SIG-M5 treated with dmso at 0.1 percent for 504 hours (cell line): Measurements from ENCODE around the gene EIF5.
A peak's percentile ranks its signal among the peaks of the same experiment; 100 is the strongest.

Experiments used
- DNase-seq: peaks from one replicate; lab custom pipeline; 2025; ENCODE audit not compliant: unreplicated experiment; lab: John Stamatoyannopoulos, UW

EIF5 gene

DNA sequence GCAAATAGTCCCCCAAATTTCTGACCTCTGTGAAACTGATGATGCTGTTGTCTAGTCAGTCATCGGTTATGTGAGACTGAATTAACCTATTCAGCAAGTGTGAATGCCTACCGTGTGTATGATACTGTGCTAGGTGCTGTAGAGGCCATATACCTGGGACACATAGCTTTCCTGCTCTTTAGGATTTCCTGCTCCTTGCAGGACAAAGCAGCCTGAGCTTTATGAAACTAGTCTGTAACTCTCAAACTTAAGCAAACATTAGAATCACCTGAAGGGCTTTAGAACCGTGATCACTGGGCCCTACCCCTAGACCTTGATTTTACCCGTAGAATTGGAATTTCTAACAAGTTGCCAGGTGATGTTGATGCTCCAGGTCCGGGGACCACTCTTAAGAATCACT is 58.1 kb downstream of the EIF5 start:
- no peak for DNase-seq

DNA sequence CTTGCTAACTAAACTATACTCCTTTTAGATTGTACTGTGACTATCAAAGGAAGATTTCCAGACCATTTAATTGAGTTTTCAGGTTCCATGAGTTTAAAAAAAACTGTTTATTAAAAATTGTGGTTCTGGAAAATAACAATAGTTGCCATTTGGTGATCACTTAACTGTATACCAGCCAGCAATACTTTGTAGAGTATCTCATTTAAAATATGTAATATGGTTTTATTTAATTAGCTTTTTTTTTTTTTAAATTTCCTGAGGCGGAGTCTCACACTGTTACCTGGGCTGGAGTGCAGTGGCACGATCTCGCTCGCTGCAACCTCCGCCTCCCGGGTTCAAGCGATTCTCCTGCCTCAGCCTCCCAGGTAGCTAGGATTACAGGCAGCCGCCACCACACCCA is 58.5 kb downstream of the EIF5 start:
- no peak for DNase-seq

DNA sequence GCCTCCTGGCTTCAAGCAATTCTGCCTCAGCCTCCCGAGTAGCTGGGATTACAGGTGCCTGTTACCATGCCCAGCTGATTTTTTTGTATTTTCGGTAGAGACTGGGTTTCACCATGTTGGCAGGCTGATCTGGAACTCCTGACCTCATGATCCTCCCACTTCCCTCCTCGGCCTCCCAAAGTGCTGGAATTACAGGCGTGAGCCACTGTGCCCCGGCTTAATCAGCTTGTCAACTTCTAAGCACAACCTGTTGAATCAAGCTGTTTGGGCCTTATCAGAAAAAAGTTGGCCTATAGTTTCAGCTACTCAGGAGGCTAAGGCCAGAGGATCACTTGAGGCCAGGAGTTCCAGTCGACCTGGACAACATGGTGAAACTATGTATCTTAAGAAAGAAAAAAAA is 59.0 kb downstream of the EIF5 start:
- no peak for DNase-seq

- DNase-seq = peak; percentile 16
Measured at GRCh38 chr14:103393676-103394626, 59.9 kb downstream of the EIF5 start.
